ENCODE data around the gene KRT84. TPM values are rescaled to one million over a fixed set of nuclear protein-coding genes. Genes with fewer than 3 reads are reported as not detected.

KRT84 gene
- total RNA-seq, 1 experiment from 2014 or later, result not detected

DNA sequence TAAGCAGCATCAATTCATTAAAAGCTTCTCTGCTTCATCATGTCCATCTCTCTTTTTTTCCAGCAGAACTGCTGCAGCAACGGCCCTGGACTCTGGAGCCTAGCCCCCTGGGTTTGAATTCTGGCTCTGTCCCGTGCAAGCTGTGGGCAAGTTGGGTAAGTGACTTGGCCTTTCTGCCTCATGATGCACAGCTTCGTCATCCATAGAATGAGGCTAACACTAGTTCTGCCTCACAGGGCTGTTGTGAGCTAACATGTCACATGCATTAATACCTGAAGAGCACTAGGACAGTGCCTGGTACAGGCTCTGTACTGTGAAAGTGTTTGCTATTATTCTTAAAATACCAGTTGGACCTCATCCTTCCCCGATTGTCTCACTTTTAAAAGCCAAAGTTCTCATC lies 16.5 kb upstream of the KRT84 start:
- Histone ChIP-seq H3K79me2 (ENCODE audit: low read depth) (no peaks in the 10 kb centered on the region), H3K36me3 (ENCODE audit: low read depth) (no peaks in the 10 kb centered on the region), H3K9me3 (ENCODE audit: insufficient read depth, low read depth) (no peaks in the 10 kb centered on the region), H3K9me2 (ENCODE audit: insufficient read depth) (no peaks in the 10 kb centered on the region), H3K4me2 (no peak overlapping the region), H4K20me1 (ENCODE audit: insufficient read depth) (no peaks in the 10 kb centered on the region), H3F3A (ENCODE audit: insufficient read depth, low read depth) (no peaks in the 10 kb centered on the region), H3K27ac (no peak overlapping the region), H3K4me3 (no peak overlapping the region), H3K27me3 (ENCODE audit: insufficient read depth, low read depth) (no peaks in the 10 kb centered on the region), H2AFZ (no peak overlapping the region), H3K4me1 (replicated peaks; ENCODE audit: insufficient read depth) (peaks cover 9% of the 10 kb centered on the region)
- CTCF ChIA-PET, result interaction anchor here (0.5 kb wide), 1 partner anchor 258 kb away, joined by 6 read pairs; no protein-coding TSS in a partner anchor
- intact Hi-C loops (cut with micrococcal nuclease; ENCODE audit: unreplicated experiment), result no loop called here
- BruUV-seq (replicated peaks), result no TSS peak
- DNase-seq, result no peak
- TF ChIP-seq EZH2 (IDR thresholded peaks at IDR 0.05; ENCODE audit: low read depth), result no peak
- TF ChIP-seq, protein P1, sequence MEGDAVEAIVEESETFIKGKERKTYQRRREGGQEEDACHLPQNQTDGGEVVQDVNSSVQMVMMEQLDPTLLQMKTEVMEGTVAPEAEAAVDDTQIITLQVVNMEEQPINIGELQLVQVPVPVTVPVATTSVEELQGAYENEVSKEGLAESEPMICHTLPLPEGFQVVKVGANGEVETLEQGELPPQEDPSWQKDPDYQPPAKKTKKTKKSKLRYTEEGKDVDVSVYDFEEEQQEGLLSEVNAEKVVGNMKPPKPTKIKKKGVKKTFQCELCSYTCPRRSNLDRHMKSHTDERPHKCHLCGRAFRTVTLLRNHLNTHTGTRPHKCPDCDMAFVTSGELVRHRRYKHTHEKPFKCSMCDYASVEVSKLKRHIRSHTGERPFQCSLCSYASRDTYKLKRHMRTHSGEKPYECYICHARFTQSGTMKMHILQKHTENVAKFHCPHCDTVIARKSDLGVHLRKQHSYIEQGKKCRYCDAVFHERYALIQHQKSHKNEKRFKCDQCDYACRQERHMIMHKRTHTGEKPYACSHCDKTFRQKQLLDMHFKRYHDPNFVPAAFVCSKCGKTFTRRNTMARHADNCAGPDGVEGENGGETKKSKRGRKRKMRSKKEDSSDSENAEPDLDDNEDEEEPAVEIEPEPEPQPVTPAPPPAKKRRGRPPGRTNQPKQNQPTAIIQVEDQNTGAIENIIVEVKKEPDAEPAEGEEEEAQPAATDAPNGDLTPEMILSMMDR (conservative IDR thresholded peaks at IDR 0.05), result no peak
- POLR2A ChIA-PET (ENCODE audit: unreplicated experiment), result interaction anchor here (0.6 kb wide), 1 partner anchor 123 kb away, joined by 3 read pairs; no protein-coding TSS in a partner anchor

DNA sequence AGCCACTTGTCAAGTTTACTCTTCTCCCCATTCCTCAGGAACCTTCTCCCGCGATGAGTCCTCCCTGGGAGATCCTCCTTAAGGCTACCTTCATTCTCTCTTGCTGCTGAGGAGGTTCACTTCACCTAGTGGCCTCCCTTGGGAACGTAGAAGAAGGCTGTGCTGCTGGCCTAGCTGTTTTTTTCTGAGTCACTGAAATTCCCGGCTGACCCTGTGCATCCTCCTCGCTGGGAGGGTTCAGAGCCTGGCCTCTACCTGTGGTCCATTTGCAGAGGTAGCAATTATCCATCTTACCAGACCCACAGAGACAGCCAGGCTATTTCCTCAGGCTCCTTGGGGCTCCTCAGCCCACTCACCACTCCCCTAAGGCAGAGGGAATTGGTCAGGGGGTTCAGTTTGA lies 16.1 kb upstream of the KRT84 start:
- no peaks in the 10 kb centered on the region for H3K36me3 ChIP-seq (ENCODE audit: low read depth)
- H3K4me2 ChIP-seq, result no peak overlapping the region
- no peak overlapping the region for H3K4me3 ChIP-seq
- H3K27me3 ChIP-seq (ENCODE audit: insufficient read depth, low read depth), result no peaks in the 10 kb centered on the region
- H3K27ac ChIP-seq, result no peak overlapping the region
- DNase-seq, result no peak
- ChIA-PET POLR2A (ENCODE audit: unreplicated experiment) (no interaction called here), CTCF (interaction anchor here (0.5 kb wide), 1 partner anchor 257 kb away, joined by 6 read pairs; no protein-coding TSS in a partner anchor)
- no peaks in the 10 kb centered on the region for H3K9me2 ChIP-seq (ENCODE audit: insufficient read depth)
- no peaks in the 10 kb centered on the region for H4K20me1 ChIP-seq (ENCODE audit: insufficient read depth)
- H3F3A ChIP-seq (ENCODE audit: insufficient read depth, low read depth), result no peaks in the 10 kb centered on the region
- H3K79me2 ChIP-seq (ENCODE audit: low read depth), result no peaks in the 10 kb centered on the region
- intact Hi-C loops (cut with micrococcal nuclease; ENCODE audit: unreplicated experiment), result no loop called here
- H3K9me3 ChIP-seq (ENCODE audit: insufficient read depth, low read depth), result no peaks in the 10 kb centered on the region
- no peak overlapping the region for H2AFZ ChIP-seq
- no TSS peak for BruUV-seq (replicated peaks)
- no peak for TF ChIP-seq EZH2 (IDR thresholded peaks at IDR 0.05; ENCODE audit: low read depth)
- TF ChIP-seq, protein P1 (conservative IDR thresholded peaks at IDR 0.05), result no peak
- H3K4me1 ChIP-seq (replicated peaks; ENCODE audit: insufficient read depth), result peaks cover 9% of the 10 kb centered on the region

DNA sequence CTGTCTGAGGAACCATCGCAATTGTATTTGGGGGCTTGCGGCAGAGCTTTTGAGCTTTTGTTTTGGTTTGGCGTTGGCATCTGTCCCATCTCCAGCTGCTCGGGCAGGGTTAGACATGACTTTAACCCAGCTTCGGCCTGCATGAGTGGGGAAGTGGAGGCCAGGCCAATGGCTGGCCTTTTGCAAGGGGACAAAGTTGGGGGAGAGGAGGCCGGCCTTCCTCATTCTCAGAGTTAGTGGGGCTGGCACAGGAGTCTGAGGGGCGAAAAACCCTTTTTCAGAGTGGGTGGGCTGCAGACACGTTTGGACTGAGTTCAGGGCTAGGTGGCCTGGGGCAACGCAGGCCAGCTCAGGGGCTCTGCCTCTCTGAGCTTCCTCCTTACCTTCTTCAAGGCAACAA lies 15.5 kb upstream of the KRT84 start:
- no peaks in the 10 kb centered on the region for H3K79me2 ChIP-seq (ENCODE audit: low read depth)
- no peak for DNase-seq
- H3K27me3 ChIP-seq (ENCODE audit: insufficient read depth, low read depth), result no peaks in the 10 kb centered on the region
- no peaks in the 10 kb centered on the region for H3K9me2 ChIP-seq (ENCODE audit: insufficient read depth)
- H3K9me3 ChIP-seq (ENCODE audit: insufficient read depth, low read depth), result no peaks in the 10 kb centered on the region
- no peaks in the 10 kb centered on the region for H3F3A ChIP-seq (ENCODE audit: insufficient read depth, low read depth)
- peaks cover 9% of the 10 kb centered on the region for H3K4me1 ChIP-seq (replicated peaks; ENCODE audit: insufficient read depth)
- intact Hi-C loops (cut with micrococcal nuclease; ENCODE audit: unreplicated experiment), result no loop called here
- ChIA-PET CTCF (no interaction called here), POLR2A (ENCODE audit: unreplicated experiment) (interaction anchor here (0.6 kb wide), 1 partner anchor 119 kb away, joined by 7 read pairs; the partner anchor contains the start of gene KRT5)
- H3K27ac ChIP-seq, result no peak overlapping the region
- no peak overlapping the region for H3K4me3 ChIP-seq
- H2AFZ ChIP-seq, result no peak overlapping the region
- H3K36me3 ChIP-seq (ENCODE audit: low read depth), result no peaks in the 10 kb centered on the region
- TF ChIP-seq EZH2 (IDR thresholded peaks at IDR 0.05; ENCODE audit: low read depth), result no peak
- TF ChIP-seq, protein P1 (conservative IDR thresholded peaks at IDR 0.05), result no peak
- no TSS peak for BruUV-seq (replicated peaks)
- H4K20me1 ChIP-seq (ENCODE audit: insufficient read depth), result no peaks in the 10 kb centered on the region
- no peak overlapping the region for H3K4me2 ChIP-seq
